WERI-Rb-1 (cell line): ENCODE measurements around the gene ROR2.

Experiments used
- DNase-seq: peaks from one replicate; pipeline ENCODE4 v3.0.0-alpha.2; 2020
- H3K27ac ChIP-seq: fragments of 250-450 bp; sonication (Bioruptor Pico); 2 replicates; pipeline ENCODE4 v1.5.1; 2020; ENCODE audit warnings: mild to moderate bottlenecking, moderate library complexity
- H3K27me3 ChIP-seq: fragments of 250-450 bp; sonication (Bioruptor Pico); 2 replicates; pipeline ENCODE4 v1.5.1; 2021; ENCODE audit warnings: mild to moderate bottlenecking, low read depth, moderate library complexity; ENCODE audit not compliant: insufficient read depth, severe bottlenecking
- H3K36me3 ChIP-seq: fragments of 250-450 bp; sonication (Bioruptor Pico); 2 replicates; pipeline ENCODE4 v1.5.1; 2020; ENCODE audit warnings: mild to moderate bottlenecking, moderate library complexity
- H3K4me3 ChIP-seq: 2 replicates; pipeline ENCODE4 v1.5.1; 2011; ENCODE audit warnings: low read depth, mild to moderate bottlenecking, control low read depth, low read length
- H3K9me3 ChIP-seq: fragments of 250-450 bp; sonication (Bioruptor Pico); 2 replicates; pipeline ENCODE4 v1.5.1; 2021; ENCODE audit warnings: mild to moderate bottlenecking, moderate library complexity; ENCODE audit not compliant: severe bottlenecking
- TF ChIP-seq, protein P1 (sequence below): IDR thresholded peaks from 2 replicates; pipeline ENCODE4 v1.5.1; 2011; ENCODE audit warnings: low read depth, mild to moderate bottlenecking, control low read depth, inconsistent platforms, low read length

The ROR2 gene

DNA sequence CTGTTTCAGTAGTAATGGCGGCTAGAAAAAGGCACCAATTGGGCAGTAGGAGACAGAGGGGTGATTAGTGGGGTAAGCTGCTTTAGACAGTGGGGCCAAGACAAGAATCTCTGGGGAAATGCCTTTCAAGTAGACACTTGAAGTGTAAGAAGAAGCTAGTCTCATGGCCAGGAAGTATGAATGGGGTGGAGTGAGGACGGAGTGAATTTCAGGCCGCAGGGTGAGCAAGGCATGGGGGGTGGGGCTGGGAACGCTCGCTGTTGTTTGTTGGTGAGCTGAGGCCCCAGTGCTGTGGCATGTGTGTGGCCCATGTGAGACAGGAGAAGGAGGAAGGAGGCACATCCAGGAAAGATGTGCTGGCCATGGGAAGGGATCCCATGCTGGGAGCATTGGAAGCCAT lies 377.2 kb downstream of the ROR2 start:
- Histone ChIP-seq H3K27me3 (no peaks in the 10 kb centered on the region), H3K27ac (peak overlapping the region; percentile 88), H3K4me3 (peak overlapping the region; percentile 30), H3K36me3 (no peaks in the 10 kb centered on the region), H3K9me3 (peaks cover 8% of the 10 kb centered on the region)
- peak; percentile 80 for DNase-seq
- TF ChIP-seq, protein P1, sequence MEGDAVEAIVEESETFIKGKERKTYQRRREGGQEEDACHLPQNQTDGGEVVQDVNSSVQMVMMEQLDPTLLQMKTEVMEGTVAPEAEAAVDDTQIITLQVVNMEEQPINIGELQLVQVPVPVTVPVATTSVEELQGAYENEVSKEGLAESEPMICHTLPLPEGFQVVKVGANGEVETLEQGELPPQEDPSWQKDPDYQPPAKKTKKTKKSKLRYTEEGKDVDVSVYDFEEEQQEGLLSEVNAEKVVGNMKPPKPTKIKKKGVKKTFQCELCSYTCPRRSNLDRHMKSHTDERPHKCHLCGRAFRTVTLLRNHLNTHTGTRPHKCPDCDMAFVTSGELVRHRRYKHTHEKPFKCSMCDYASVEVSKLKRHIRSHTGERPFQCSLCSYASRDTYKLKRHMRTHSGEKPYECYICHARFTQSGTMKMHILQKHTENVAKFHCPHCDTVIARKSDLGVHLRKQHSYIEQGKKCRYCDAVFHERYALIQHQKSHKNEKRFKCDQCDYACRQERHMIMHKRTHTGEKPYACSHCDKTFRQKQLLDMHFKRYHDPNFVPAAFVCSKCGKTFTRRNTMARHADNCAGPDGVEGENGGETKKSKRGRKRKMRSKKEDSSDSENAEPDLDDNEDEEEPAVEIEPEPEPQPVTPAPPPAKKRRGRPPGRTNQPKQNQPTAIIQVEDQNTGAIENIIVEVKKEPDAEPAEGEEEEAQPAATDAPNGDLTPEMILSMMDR, result no peak

DNA sequence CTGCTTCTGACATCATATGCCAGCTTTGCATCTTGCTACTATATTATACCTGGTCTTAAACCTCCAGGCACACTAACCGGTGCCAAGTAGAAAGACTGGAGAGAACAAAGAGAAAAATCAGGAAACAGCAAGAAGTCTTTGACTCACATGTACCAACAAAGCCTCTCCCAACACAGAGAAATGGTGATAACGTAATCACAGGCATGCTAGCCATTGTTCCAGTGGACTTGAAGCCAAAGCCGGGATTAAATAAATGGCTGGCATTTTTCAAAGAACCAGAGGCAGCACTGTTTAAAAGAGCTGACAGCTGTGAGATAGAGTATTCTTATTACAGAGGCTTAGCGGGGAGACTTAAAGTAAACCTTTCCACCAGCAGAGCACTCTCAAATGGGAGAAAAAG lies 378.0 kb downstream of the ROR2 start:
- no peaks in the 10 kb centered on the region for H3K27me3 ChIP-seq

DNA sequence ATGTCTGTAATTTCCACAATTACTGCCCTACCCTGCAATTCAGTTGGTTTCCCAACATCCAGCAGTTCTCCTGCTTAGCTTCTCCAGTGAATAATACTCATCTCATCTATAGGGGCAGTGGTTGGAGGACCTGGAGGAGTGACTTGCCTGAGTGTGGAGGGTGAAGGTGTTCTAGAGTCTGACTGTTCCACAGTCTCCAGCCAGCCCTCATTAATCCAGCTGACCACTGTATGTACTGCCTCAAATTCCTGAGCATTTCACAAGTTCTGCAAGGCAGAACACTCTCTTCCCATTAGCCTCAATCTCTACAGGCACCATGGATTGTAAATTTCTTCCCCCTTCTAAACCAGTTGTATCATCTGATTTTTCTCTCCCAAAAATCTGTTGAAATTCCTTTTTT lies 379.0 kb downstream of the ROR2 start:
- Histone ChIP-seq H3K27ac (no peak overlapping the region), H3K36me3 (no peaks in the 10 kb centered on the region), H3K9me3 (peaks cover 8% of the 10 kb centered on the region), H3K27me3 (no peaks in the 10 kb centered on the region), H3K4me3 (no peak overlapping the region)
- no peak for DNase-seq
- TF ChIP-seq, protein P1, result no peak

More for the DNA sequence above, 378.0 kb downstream of the ROR2 start:
- H3K9me3 ChIP-seq, result peaks cover 8% of the 10 kb centered on the region
- peak; percentile 65 for DNase-seq
- H3K4me3 ChIP-seq, result peak overlapping the region; percentile 30
- no peaks in the 10 kb centered on the region for H3K36me3 ChIP-seq
- TF ChIP-seq, protein P1, result no peak
- H3K27ac ChIP-seq, result peak overlapping the region; percentile 88

DNA sequence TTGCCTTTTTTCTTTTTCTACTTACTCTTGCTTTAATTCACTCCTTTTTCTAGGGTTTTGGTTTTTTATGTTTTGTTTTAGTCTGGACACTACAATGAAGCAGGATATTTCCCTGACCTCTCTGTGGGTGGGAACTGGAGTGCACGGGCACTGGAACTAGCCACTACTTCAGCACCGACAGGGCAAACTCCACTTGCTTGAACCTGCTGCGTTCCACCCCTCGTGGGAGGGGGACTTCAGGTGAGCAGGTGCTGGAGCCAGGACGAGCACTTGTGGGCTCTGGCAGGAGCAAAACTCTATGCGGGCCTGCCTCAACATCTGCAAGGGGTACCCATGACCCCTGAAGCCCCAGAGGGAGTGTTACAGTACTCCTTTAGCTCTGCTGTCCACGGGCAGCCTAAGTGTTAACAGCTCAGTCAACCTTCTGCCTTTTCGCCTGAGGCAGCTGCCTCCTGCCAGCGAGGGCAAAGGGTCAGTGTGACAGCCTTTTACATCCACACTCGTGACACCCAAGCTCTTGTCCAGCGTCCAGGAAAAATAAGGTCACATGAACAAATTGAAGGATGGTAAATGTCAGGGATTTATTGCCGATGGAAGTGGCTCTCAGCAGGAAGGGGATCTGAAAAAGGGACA lies 382.3 kb downstream of the ROR2 start:
- TF ChIP-seq, protein P1, result no peak
- Histone ChIP-seq H3K36me3 (no peaks in the 10 kb centered on the region), H3K27me3 (no peaks in the 10 kb centered on the region), H3K4me3 (no peak overlapping the region), H3K9me3 (peaks cover 8% of the 10 kb centered on the region), H3K27ac (no peak overlapping the region)
- DNase-seq, result no peak

DNA sequence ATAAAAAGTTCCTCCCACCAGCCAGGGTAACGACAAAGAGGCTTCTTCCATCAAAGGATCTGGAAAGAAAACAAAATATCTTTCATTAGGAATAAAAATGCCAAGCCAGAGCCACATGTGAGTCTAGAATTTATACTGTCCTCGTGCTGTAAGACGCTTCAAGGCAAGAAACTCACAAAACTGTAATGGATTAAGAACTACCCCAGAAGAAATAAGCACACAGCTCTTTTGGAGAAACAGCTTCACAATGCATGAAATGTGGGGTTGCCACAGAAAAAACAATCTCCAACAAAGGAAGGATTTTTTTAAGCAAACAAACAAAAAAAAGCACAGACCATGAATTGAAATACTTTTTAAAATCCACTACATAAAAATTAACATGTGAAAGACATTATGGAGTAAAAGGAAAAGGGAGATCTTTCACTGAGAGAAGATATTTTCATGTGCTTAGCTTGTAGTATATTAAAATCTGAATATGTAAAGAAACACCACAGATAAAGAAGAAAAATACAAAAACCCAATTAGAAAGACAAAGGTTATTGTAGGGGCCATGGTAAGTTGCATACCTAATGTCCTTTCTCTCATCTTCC lies 385.9 kb downstream of the ROR2 start:
- Histone ChIP-seq H3K27me3 (no peaks in the 10 kb centered on the region), H3K9me3 (peaks cover 6% of the 10 kb centered on the region), H3K36me3 (no peaks in the 10 kb centered on the region), H3K4me3 (no peak overlapping the region), H3K27ac (no peak overlapping the region)
- TF ChIP-seq, protein P1, result no peak
- no peak for DNase-seq

DNA sequence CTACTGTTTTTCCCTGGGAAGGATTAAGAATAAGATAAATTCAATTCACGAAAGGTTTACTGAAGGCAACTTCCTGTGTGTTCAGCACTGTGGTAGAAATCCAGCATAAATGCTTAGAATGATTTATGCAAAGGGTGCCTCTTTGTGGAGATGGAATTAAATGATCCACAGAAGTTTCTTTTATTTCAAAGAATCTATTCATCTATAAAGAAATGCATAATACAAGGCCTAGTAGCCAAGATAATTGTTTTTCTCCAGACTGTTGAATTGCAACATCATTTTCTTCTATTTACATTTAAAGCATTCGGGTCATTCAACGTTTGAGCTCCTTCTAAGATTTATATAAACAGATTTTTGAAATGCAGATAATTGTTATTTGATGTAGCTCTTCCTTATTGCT lies 387.6 kb downstream of the ROR2 start:
- TF ChIP-seq, protein P1, result no peak
- no peak for DNase-seq

More for the DNA sequence above, 387.6 kb downstream of the ROR2 start:
- no peaks in the 10 kb centered on the region for H3K36me3 ChIP-seq
- no peaks in the 10 kb centered on the region for H3K9me3 ChIP-seq
- no peak overlapping the region for H3K4me3 ChIP-seq
- H3K27me3 ChIP-seq, result no peaks in the 10 kb centered on the region
- H3K27ac ChIP-seq, result no peak overlapping the region
